Suppressor macrophage treated with lipopolysaccharide for 4 hours (primary cell): ENCODE results near the gene COX5A.
A peak's percentile ranks its signal among the peaks of the same experiment; 100 is the strongest.
"Not testable (repeated sequence)": the region's sequence is repeated elsewhere in the genome, so short reads cannot be mapped to it uniquely, and the experiment has no call there.

Experiments used
- DNase-seq: peaks from one replicate; pipeline ENCODE4 v3.0.0-alpha.2; 2020

The COX5A gene

DNA sequence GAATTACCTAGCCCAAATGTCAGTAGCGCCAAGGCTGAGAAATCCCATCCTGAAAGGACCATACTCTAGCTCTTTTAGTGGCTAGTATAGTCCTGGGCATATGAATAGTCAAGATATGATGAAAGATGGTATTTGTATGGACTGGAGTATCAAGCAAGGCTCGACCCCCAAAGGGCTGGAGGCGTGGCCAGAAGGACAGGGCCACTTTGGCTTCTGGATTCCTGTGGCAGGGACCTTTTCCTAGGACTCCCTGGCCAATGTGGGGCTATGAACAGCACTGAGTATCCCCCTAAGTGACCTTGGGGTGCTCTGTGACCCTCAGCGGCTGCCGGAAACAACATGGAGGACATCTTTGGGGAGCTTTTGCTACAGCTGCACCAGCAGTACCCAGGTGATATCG, 42.0 kb downstream of the COX5A start:
- DNase-seq: no peak

DNA sequence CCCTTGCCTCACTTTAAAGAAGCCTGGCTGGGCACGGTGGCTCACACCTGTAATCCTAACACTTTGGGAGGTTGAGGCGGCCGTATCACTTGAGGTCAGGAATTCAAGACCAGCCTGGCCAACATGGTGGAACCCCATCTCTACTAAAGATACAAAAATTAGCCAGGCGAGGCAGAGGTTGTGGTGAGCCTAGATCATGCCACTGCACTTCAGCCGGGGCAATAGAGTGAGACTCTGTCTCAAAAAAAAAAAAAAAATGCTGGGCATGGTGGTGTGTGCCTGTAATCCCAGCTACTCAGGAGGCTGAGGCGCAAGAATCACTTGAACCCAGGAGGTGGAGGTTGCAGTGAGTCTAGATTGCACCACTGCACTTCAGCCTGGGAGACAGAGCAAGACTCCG, 43.5 kb downstream of the COX5A start:
- DNase-seq: not testable (repeated sequence)

DNA sequence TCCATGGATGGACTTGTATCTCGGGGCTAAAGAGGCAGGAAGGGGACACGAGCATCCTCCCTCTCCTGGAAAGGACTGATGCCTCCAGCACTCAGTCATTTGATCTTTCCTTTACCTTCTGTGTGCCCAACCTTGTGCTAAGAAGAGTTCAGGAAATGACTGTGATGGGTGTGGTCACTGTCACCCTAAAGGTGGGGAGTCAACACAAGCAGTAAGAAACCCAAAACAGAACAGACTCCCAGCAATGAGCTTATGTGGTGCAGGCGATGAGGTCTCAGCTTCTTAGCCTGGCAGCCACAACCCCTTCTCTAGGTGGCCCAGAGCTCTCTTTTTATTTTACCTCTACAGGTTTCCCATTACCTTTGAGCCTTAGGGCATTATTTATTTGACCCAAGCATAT, 44.2 kb downstream of the COX5A start:
- DNase-seq: no peak

DNA sequence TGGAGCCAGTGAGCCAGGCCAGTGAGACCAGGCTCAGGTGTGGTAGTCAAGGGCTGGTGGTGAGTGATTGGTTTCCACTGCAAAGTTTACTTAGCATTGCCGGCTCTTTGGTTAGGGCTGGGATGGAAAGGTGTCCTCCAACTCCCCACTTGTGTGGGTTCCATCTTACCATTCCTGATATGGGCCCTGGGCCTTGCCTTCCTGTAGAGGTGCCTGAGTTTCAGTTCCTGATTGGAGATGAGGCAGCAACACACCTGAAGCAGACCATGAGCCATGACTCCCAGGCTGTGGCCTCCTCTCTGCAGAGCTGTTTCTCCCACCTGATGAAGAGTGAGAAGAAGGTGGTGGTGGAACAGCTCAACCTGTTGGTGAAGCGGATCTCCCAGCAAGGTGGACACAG, 44.9 kb downstream of the COX5A start:
- no peak for DNase-seq

DNA sequence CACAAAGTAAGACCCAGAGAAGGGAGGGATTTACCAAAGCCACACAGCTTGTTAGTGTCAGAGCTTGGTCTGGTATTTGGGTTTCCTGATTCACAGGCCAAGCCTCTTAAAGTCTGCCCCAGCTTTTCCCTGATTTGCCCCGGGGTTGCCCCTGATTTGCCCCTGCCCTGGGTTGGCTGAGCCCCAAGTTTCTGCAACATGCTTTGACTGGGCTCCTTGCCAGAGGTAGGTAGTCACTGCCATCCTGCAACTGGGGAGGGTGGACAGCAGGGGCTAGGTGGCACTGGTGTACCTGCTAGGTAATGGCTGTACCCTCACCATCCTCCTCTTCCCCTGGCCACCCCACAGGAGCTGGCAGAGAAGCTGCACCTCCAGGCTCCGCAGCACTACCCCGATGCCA, 45.6 kb downstream of the COX5A start:
- no peak for DNase-seq

DNA sequence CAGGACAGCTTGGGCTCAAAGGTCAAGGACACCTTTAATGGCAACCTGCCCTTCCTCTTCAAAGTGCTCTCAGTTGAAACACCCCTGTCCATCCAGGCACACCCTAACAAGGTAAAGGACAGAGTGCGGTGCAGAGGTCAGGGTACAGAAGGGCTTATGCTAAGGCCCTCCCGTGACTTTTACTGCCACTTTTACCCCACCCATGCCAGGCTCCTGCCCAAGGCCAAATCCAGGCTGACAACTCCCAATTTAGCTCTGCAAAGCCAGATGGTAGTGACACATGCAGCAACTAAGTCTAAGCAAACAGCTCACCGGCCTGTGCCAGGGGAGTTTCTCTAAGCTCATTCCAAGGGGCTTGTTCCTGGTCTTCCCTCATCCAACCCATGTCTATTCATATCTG, 46.4 kb downstream of the COX5A start:
- no peak for DNase-seq

DNA sequence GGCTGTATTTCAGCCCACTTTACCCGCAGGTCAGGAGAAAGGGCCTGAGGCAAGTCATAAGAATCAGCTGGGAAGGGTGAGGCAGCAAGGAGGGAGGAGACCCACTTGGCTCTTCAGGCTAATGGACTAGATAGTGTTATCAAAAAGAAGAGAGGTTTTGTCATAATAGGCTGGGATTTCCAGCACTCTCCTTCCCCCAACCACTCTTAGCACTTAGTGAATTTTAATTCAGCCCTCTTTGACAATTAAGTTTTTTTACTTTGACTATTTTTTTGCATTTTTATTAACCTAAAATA, 47.3 kb downstream of the COX5A start:
- no peak for DNase-seq

DNA sequence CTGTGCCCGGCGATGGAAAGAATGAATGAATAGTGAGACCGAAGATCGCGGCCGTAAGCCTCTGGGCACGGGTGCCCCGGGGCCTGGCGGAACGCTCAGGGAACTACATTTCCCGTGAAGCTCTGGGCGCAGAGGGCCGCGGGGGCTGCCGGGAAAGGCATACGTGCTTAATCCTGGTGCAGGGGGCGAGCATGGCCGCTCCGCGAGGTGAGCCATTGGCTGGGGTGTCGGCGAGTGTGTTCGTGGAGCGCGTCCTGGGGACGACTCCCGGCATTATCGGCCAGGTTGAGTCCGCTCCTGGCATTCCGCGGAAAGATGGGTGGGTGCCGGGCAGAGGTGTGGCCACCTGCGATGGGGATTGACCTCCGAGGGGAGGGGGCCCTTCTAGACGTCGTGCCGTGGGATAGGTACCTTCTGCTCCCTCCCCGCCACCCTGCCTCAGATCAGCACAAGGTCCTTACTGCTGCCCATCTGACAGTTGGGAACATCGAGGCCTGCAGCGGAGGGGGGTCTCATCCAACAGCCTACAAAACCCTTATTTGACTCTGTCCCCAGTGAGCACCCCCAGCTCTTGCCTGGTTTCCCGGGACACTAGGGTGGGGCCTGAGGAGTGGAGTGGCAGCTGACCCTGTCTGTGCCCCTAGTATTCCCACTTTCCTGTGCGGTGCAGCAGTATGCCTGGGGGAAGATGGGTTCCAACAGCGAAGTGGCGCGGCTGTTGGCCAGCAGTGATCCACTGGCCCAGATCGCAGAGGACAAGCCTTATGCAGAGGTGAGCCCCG, 47.8 kb downstream of the COX5A start, which contains the start of gene MPI:
Gene MPI (plus strand): TSS at position 160 of the 782 bp plus-strand sequence. CDS start 32 bp downstream, at position 192.
- peak; percentile 89 for DNase-seq

DNA sequence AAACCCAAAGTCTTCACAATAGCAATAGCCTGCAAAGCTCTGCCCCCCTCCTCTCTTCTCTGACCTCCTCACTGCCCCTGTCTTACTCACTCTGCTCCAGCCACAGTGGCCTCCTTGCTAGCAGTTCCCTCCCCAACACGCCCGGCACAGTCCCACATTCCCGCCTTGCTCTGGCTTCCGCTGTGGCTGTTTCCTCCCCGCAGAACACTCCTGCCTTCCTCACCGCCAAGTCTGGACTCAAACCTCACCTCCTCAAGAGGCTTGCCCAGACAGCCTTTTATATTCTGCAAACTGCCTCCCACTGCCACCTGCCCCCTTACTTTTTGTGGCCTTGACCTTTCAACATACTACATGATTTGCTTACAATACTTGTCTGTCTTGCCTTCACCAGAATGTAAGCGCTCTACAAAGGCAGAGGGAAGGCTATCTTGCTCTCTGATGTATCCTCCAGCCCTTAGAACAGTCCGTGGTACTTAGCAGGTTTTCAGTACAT, 48.4 kb downstream of the COX5A start:
- DNase-seq: peak; percentile 51

DNA sequence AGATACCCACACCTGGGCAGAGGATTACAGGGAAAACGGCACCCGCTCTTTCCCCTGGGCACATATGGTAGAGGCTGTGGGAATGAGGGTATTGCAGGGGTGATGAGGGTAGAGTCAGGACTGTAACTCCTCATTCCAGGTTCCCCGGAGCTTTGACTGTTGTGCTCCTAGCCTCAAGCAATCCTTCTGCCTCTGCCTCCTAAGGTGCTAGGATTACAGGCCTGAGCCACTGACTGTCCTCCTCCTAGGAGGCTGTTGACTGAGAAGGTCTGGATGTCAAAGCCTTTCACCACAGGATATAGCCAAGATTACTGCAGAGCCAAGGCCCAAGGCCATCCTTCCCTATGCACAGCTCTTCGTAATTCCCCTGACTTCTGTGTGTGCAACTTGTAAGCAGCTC, 49.2 kb downstream of the COX5A start:
- DNase-seq: no peak

DNA sequence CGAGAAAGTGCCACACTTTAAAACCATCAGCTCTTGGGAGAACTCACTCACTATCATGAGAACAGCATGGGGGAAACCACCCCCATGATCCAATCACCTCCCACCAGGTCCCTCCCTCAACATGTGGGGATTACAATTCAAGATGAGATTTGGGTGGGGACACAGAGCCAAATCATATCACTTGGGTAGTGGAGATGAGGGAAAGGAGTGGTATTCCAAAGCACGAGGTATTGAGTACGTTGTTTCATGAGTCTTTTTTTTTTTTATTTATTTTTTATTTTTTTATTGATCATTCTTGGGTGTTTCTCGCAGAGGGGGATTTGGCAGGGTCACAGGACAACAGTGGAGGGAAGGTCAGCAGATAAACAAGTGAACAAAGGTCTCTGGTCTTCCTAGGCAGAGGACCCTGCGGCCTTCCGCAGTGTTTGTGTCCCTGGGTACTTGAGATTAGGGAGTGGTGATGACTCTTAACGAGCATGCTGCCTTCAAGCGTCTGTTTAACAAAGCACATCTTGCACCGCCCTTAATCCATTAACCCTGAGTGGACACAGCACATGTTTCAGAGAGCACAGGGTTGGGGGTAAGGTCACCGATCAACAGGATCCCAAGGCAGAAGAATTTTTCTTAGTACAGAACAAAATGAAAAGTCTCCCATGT, 50.2 kb downstream of the COX5A start:
- DNase-seq: not testable (repeated sequence)

DNA sequence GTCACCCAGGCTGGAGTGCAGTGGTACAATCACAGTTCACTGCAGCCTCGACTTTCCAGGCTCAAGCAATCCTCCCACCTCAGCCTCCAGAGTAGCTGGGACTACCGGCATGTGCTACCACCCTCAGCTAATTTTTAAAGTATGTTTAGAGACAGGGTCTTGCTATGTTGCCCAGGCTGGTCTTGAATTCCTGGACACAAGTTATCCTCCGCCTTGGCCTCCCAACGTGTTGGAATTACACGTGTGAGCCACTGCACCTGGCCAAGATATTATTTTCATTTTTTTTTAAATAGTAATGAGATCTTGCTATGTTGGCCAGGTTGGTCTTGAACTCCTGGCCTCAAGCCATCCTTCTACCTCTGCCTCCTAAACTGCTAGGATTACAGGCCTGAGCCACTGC, 52.4 kb downstream of the COX5A start:
- no peak for DNase-seq

DNA sequence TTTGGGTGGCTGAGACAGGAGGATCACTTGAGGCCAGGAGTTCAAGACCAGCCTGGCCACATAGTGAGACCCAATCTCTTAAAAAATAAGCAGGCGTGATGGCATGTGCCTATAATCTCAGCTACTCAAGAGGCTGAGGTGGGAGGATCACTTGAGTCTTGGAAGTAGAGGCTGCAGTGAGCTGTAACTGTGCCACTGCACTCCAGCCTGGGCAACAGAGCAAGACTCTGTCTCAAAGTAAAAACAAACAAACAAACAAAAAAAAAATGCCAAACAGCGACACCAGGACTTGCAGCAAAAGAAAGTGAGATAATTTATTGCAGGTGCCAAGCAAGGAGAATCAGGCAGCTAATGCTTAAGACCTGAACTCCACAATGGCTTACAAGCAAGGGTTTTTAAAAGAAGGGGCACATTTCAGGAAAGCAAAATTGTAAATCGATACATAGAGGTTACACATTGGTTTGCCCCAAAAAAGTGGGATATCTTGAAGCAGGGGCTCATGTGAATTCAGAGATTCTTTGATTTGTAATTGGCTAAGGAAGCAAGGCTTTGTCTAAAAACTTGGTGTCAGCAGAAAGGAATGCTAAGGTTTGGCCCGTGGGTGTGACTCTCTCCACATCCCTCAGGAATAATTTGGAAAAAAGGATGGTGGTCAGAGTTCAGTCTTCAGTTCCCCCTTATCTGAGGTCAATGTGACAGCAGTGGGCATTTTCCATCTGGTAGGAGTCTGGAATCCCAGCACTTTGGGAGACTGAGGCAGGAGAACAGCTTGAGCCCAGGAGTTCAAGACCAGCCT, 53.2 kb downstream of the COX5A start:
- no peak for DNase-seq

DNA sequence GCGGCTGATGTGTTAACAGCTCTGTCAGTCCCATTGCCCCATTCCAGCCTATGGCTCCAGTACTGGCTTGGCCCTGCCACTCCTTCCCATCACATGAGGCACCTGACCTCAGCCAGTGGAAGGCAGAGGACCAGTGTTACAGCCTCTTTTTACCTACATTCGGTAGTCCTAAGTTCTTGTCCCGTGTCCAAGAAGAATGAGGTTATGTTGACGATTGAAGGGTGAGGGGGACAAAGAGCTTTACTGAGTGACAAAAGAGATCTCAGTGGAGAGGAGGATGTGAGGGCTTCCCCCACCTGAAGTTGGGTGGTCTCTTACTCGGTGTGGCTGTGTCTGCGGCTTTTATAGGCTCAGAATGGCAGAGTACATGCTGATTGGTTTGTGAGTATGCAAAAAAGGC, 55.3 kb downstream of the COX5A start:
- no peak for DNase-seq

DNA sequence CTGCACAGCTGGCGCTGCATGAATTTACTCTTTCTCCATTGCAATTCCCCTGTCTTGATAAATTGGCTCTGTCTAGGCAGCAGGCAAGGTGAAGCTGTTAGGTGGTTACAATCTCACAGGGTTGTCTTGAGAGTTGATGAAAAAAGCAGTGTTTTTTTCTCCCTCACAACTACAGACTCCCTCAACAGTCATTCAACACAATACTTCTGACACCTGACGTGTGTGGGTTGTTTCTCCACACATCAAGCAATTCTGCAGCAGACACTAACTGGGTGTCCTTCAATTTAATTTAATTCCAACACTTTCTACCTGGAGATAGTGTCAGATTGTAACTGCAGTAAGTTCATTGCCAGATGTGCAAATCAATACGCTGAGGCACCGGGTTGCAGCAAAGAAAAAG, 59.6 kb downstream of the COX5A start:
- no peak for DNase-seq

DNA sequence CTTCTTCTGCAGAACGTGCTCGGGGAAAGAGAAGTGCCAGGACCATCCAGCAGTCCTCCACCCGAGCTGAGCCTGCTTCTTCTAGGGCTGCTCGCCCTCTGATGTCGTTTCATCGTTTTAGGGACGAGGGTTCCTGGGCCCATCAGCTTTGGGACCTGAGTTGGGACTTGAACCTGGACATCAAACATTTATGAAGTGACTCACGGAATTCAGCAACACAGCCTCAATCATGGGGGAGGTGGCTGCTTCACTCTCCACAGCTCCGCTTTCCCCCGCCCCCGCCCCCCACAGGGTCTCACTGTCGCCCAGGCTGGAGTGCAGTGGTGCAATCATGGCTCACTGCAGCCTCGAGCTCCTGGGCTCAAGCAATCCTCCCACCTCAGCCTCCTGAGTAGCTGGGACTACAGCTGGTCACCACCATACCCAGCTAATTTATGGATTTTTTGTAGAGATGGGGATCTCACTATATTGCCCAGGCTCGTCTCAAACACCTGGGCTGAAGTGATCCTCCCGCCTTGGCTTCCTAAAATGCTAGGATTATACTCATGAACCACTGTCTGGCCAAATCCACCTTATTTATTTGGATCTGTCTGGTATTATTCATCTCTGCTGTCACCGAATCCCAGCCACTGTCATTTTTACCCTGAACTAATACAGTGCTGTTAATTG, 64.0 kb downstream of the COX5A start:
- DNase-seq: no peak

DNA sequence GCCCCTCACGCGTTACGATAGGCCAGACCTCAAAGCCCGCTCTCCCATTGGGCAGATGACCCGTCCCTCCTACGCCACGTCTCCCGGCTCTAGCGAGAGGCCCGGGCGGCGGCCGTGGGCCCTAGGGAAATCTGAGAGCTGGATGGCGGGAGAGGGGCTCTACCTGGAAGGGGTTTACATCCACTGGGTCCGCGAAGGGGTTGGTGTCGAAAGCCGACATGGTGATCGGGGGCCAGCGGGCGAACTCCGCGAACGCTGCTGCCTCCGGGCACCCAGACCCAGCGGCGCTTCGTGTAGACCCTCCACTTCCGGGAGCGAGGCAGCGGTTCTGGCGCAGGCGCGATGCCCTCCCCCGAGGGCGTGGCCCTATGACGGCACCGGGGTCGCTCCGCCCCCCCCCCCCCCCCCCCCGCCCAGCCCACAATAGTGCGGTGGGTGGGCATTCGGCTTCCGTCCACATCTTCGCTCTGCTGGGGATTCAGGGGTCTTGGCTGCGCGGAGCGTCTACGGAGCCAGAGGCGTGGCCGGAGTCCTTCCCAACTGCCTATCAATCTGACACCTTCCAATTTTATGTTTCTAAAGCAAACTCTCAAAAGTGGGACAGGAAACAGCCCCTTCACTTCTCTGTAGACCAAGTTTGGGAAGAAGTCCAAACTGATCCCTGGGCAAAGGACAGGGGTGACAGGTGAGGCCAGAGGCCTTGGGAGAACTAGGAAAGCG, 64.7 kb downstream of the COX5A start, which contains the start of gene SCAMP2:
Gene SCAMP2 (minus strand): TSS at position 330 of the 720 bp plus-strand sequence. CDS start 110 bp downstream, at position 220.
- DNase-seq: peak; percentile 94

DNA sequence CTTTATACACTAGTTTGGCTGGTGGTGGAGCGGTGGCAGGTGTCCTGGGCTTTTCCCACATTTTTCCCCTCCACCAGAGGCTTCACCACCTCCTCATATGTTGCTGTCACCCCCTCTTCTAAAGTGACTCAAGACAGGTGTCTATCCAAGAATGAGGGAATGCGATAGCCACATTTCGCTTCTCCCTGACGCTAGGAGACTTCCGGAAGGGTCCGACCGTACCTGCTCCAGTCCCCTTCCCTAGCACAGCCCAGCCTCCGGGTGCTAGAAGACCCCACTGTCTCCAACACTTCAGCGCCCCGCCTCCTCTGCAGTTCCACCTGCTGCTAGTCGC, 65.2 kb downstream of the COX5A start:
- DNase-seq: no peak

DNA sequence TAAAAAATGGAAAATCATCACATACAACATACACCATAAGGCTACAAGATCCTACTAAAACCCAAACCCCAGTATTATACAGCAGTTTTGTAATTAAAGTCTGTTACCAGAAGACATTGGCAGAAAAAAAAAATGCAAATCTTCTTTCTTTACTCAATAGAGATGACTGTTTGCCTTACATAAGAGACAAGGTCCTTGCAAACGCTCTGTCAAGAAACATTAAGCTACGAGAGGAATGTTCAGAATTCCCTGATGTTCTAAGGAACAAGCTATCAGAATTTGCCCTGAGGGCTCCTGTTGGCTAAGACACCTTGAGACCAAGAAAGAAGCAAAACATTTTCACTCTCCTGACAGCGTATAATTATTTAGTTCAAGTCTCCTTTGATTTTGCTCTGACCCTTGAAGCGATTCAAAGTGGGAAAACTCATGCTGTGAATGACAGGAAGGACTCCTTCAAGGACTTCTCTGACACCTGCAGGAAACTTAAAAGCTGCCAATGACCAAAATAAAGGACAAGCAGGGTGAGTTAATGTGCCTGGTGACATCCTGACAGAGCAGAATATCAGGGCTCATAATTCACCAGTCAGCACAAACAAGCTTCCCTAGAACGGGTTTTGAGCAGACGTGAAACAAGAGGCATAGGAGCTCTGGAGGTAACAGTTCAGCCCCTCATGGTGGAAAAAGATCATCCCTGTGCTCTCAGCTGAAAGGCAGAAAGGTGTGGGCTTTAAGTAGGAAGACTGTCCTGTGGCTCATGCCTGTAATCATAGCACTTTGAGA, 67.2 kb downstream of the COX5A start:
- no peak for DNase-seq
